ENCODE measurements around the gene RPS13.
"Not testable (repeated sequence)": the region's sequence is repeated elsewhere in the genome, so short reads cannot be mapped to it uniquely, and the experiment has no call there.

The RPS13 gene

DNA sequence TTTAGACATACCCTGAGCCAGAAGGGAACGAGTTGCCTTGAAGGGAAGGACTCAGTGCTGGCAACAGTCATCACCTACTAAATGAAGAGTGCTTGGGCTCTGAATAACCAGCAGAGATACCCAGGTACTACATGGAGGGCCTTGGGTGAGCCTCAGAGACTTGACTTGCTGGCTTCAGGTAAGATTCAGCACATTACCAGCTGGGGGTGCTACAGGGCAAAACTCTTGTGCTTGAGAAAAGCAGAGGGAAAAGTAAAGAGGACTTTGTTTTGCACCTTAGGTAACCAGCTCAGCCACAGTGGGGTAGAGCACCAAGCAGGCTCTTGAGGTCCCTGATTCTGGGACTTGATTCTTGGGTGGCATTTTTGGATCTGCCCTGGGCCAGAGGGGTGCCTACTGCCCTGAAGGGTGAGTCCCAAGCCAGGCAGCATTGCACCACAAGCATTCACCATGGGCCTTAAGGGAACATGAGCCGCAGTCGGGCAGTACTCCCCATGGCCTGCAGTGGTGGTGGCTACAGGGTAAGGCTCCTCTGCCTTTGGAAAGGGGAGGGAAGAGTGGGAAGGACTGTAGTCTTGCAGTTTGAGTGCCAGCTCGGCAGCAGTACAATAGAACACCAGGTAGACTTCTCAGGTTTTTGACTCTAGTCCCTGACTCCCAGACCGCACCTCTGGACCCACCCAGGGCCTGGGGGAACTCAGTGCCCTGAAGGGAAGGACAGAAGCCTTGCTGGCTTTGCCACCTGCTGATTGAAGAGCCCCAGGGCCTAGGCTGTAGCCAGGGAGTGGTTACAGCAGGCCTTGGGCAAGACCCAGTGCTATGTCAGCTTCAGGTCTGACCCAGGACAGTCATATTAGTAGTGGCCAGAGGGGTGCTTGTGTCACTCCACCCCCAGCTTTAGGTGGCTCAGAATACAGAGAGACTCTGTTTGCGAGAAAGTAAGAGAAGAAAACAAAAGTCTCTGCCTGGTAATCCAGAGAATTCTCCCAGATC, 40.5 kb downstream of the RPS13 start:
- no peak for DNase-seq (ENCODE audit: low read depth in 2 of 2)

DNA sequence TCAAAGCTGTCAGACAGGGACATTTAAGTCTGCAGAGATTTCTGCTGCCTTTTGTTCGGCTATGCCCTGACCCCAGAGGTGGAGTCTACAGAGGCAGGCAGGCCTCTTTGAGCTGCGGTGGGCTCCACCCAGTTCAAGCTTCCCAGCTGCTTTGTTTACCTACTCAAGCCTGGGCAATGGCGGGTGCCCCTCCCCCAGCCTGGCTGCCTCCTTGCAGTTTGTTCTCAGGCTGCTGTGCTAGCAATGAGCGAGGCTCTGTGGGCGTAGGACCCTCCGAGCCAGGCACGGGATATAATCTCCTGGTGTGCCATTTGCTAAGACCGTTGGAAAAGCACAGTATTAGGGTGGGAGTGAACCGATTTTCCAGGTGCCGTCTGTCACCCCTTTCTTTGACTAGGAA, 43.4 kb downstream of the RPS13 start:
- DNase-seq (ENCODE audit: low read depth in 2 of 2) = not testable (repeated sequence)

DNA sequence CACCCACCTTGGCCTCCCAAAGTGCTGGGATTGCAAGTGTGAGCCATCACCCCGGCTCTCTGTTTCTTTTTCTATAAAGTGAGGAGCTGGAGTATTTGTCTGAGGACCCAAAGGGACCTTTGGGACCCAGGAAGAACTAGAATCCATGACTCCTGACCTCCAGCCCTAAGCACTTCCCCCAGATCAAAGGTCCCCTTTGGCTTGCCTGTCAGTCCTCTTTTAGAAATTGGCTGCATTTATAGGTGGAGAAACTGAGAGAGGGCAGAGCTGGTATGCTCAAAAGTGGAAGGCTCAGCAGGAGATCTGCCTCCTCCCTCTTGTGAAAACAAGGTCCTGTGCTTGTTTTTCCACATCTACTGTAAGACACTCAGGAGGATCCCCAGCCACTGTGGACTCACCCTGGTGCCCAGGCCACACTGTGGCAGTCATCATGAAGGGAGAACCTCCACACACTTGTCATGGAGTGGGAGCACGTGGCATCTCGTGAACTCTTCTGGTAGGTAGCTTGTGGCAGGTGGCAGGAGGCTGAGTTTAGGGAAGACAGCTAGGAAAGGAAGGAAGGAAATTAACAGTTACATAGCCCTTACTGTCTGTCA, 50.9 kb downstream of the RPS13 start:
- no peak for DNase-seq (ENCODE audit: low read depth in 2 of 2)

- DNase-seq (ENCODE audit: low read depth in 2 of 2) = no peak
Observed at GRCh38 chr11:17024924-17025323, 52.5 kb downstream of the RPS13 start.
